T-cell (primary cell): Measurements from ENCODE around the gene CARF. TPM values are rescaled to one million over a fixed set of nuclear protein-coding genes. Genes with fewer than 3 reads are reported as not detected.

Experiments used
- ATAC-seq, 4 experiments: fragments of 200-7000 bp in 3 of 4; fragments of 150-1000 bp in 1 of 4; cut with Tn5 transposase; replicated peaks in 1 of 4; 1 replicate in 3 of 4; 2 replicates in 1 of 4; pipeline ENCODE4 v1.10.0; 2021; ENCODE audit warnings: moderate library complexity in 3 of 4, mild to moderate bottlenecking in 2 of 4, moderate number of reproducible peaks in 1 of 4
- CTCF ChIA-PET, 2 donors: fragments of 300-600 bp; sonication (Branson Sonifier 250); formaldehyde crosslinking; loops; one replicate each; lab custom pipeline; 2022; ENCODE audit warnings: antibody characterized with exemption in 2 of 2; lab: Charles Lee
- POLR2A ChIA-PET, 2 donors: fragments of 300-600 bp; sonication (Branson Sonifier 250); formaldehyde crosslinking; loops; one replicate each; lab custom pipeline; 2022; ENCODE audit warnings: antibody characterized with exemption in 2 of 2; lab: Charles Lee
- DNase-seq, 35 experiments: peaks; one replicate each; pipeline versions ENCODE4 v3.0.0 to v3.0.0-alpha.2; 2013 to 2023
- H3K27ac ChIP-seq: one replicate; pipeline ENCODE4 v1.5.1; 2013; ENCODE audit warnings: low read length
- H3K27me3 ChIP-seq, 2 experiments: replicated peaks in 1 of 2; 1 replicate in 1 of 2; 2 replicates in 1 of 2; pipeline versions ENCODE4 v1.6.1 to v1.7.0; 2013; ENCODE audit warnings: low read length in 1 of 2, mixed read lengths in 1 of 2; ENCODE audit not compliant: control insufficient read depth in 2 of 2, insufficient read depth in 2 of 2; ENCODE audit errors: extremely low read depth in 1 of 2
- H3K36me3 ChIP-seq, 2 donors: 1 replicate in 1 of 2; 2 replicates in 1 of 2; pipeline versions ENCODE4 v1.6.1 to v1.7.0; 2013; ENCODE audit warnings: low read length in 1 of 2; ENCODE audit not compliant: control insufficient read depth in 2 of 2, insufficient read depth in 1 of 2; ENCODE audit errors: extremely low read depth in 1 of 2
- H3K4me1 ChIP-seq, 2 experiments: 1 replicate in 1 of 2; 2 replicates in 1 of 2; pipeline versions ENCODE4 v1.6.1 to v1.7.0; 2013; ENCODE audit warnings: low read length in 2 of 2, mixed read lengths in 1 of 2; ENCODE audit not compliant: insufficient read depth in 2 of 2, control insufficient read depth in 1 of 2; ENCODE audit errors: extremely low read depth in 1 of 2
- H3K4me3 ChIP-seq, 2 donors: 1 replicate in 1 of 2; 2 replicates in 1 of 2; pipeline versions ENCODE4 v1.5.1 to v1.7.0; 2013; ENCODE audit warnings: mild to moderate bottlenecking in 2 of 2, low read length in 1 of 2, moderate library complexity in 1 of 2; ENCODE audit not compliant: control insufficient read depth in 1 of 2; ENCODE audit errors: extremely low read depth in 1 of 2
- H3K9me3 ChIP-seq: 2 replicates; pipeline ENCODE4 v1.7.0; 2013
- H3K27ac Mint-ChIP-seq, 2 donors: one replicate each; pipeline ENCODE4 v1.8.0; 2020 to 2021; ENCODE audit warnings: mild to moderate bottlenecking in 2 of 2, mixed read lengths in 2 of 2
- H3K27me3 Mint-ChIP-seq, 2 donors: one replicate each; pipeline ENCODE4 v1.8.0; 2021 to 2022; ENCODE audit warnings: mixed read lengths in 2 of 2
- H3K36me3 Mint-ChIP-seq: one replicate; pipeline ENCODE4 v1.8.0; 2021; ENCODE audit warnings: mixed read lengths
- H3K4me1 Mint-ChIP-seq, 3 donors: one replicate each; pipeline ENCODE4 v1.8.0; 2020 to 2022; ENCODE audit warnings: mixed read lengths in 3 of 3, mild to moderate bottlenecking in 1 of 3
- H3K4me3 Mint-ChIP-seq, 3 donors: one replicate each; pipeline ENCODE4 v1.8.0; 2020 to 2022; ENCODE audit warnings: mild to moderate bottlenecking in 3 of 3, mixed read lengths in 3 of 3, moderate library complexity in 3 of 3
- H3K9me3 Mint-ChIP-seq, 3 donors: one replicate each; pipeline ENCODE4 v1.8.0; 2020 to 2022; ENCODE audit warnings: mixed read lengths in 3 of 3
- WGBS: methylation state at CpG from one replicate; pipeline ENCODE4 v1.1.5; 2013; ENCODE audit warnings: missing lambda C conversion rate; ENCODE audit not compliant: insufficient coverage; 5-methylcytosine and 5-hydroxymethylcytosine counted together
- total RNA-seq, 35 experiments: library from RNA in 6 of 35; stranded (reverse) in 6 of 35; fragments of 120-200 nt in 1 of 35; gene quantifications; one replicate each; pipeline versions ENCODE4 v1.2.1 to v1.2.4 and lab custom pipeline; 2013 to 2026

The CARF gene
- total RNA-seq, 5 donors from 2014 or later (not counting 1 experiment from before 2014, with no cell fraction given) = 13.3 to 20.9 (median 17.0) TPM

- DNase-seq (no peak), ATAC-seq (no peak)
- Mint-ChIP-seq H3K27me3 (no peaks in the 10 kb centered on the region), H3K27ac (no peak overlapping the region), H3K36me3 (no peaks in the 10 kb centered on the region), H3K4me1 (peaks cover 21 to 22% (median 22%) of the 10 kb centered on the region in 3 donors), H3K4me3 (no peak overlapping the region), H3K9me3 (no peaks in the 10 kb centered on the region)
- no peak overlapping the region for H3K27ac ChIP-seq
- no peaks in the 10 kb centered on the region for H3K9me3 ChIP-seq
- H3K36me3 ChIP-seq = no peaks in the 10 kb centered on the region
- no peak overlapping the region for H3K4me3 ChIP-seq
- WGBS = 80% methylated on average over 1 of the region's 4 CpGs
- ChIA-PET CTCF (interaction anchor here in 1 of 2 donors (0.6 kb wide), 1 partner anchor 448 kb away, joined by 5 read pairs; no protein-coding TSS in a partner anchor), POLR2A (interaction anchor here (0.6 to 0.8 kb wide), 2 partner anchors 37 to 708 kb away, joined by 3 to 6 read pairs; no protein-coding TSS in a partner anchor)
- H3K4me1 ChIP-seq = no peaks in the 10 kb centered on the region
- no peaks in the 10 kb centered on the region for H3K27me3 ChIP-seq
Observed at GRCh38 chr2:203021991-203022390, 109.9 kb downstream of the CARF start.

- H3K4me1 ChIP-seq = no peaks in the 10 kb centered on the region
- H3K9me3 ChIP-seq = no peaks in the 10 kb centered on the region
- DNase-seq (no peak), ATAC-seq (no peak)
- no peaks in the 10 kb centered on the region for H3K27me3 ChIP-seq
- H3K27ac ChIP-seq = no peak overlapping the region
- no CpG with 5 or more reads among the region's 1 CpG for WGBS
- Mint-ChIP-seq H3K36me3 (no peaks in the 10 kb centered on the region), H3K4me3 (no peak overlapping the region), H3K27ac (no peak overlapping the region), H3K4me1 (peaks cover 16 to 20% (median 19%) of the 10 kb centered on the region in 3 donors), H3K9me3 (no peaks in the 10 kb centered on the region), H3K27me3 (no peaks in the 10 kb centered on the region)
- ChIA-PET CTCF (interaction anchor here (0.5 to 0.6 kb wide), 2 partner anchors 148 to 449 kb away, joined by 5 read pairs; no protein-coding TSS in a partner anchor), POLR2A (no interaction called here)
- no peaks in the 10 kb centered on the region for H3K36me3 ChIP-seq
- no peak overlapping the region for H3K4me3 ChIP-seq
Observed at GRCh38 chr2:203022751-203023150, 110.7 kb downstream of the CARF start.

- POLR2A ChIA-PET = no interaction called here
- no peaks in the 10 kb centered on the region for H3K27me3 ChIP-seq
- no peak for ATAC-seq
- DNase-seq = no peak
- no peaks in the 10 kb centered on the region for H3K36me3 ChIP-seq
- H3K4me1 ChIP-seq = no peaks in the 10 kb centered on the region
- no peak overlapping the region for H3K4me3 ChIP-seq
- H3K27ac ChIP-seq = no peak overlapping the region
- Mint-ChIP-seq H3K4me3 (no peak overlapping the region), H3K9me3 (no peaks in the 10 kb centered on the region), H3K4me1 (peaks cover 0 to 3% (median 0%) of the 10 kb centered on the region in 3 donors), H3K27me3 (no peaks in the 10 kb centered on the region), H3K27ac (no peak overlapping the region), H3K36me3 (no peaks in the 10 kb centered on the region)
- no peaks in the 10 kb centered on the region for H3K9me3 ChIP-seq
- CTCF ChIA-PET = no interaction called here
Observed at GRCh38 chr2:203025592-203025991, 113.5 kb downstream of the CARF start.

- Mint-ChIP-seq H3K36me3 (peaks cover 10% of the 10 kb centered on the region), H3K27ac (no peak overlapping the region), H3K4me1 (peaks cover 0 to 7% (median 5%) of the 10 kb centered on the region in 3 donors), H3K9me3 (peaks cover 0 to 2% (median 0%) of the 10 kb centered on the region in 3 donors), H3K4me3 (no peak overlapping the region), H3K27me3 (no peaks in the 10 kb centered on the region)
- Histone ChIP-seq H3K36me3 (peaks cover 0 to 2% of the 10 kb centered on the region in 2 donors), H3K4me3 (no peak overlapping the region), H3K4me1 (no peaks in the 10 kb centered on the region), H3K27me3 (no peaks in the 10 kb centered on the region), H3K27ac (no peak overlapping the region), H3K9me3 (no peaks in the 10 kb centered on the region)
- ATAC-seq (no peak), DNase-seq (no peak)
- POLR2A ChIA-PET = no interaction called here
- WGBS = 100% methylated on average over 1 of the region's 2 CpGs
- CTCF ChIA-PET = no interaction called here
Observed at GRCh38 chr2:203030545-203030944, 118.5 kb downstream of the CARF start.

- Histone ChIP-seq H3K4me1 (no peaks in the 10 kb centered on the region), H3K9me3 (no peaks in the 10 kb centered on the region), H3K36me3 (peaks cover 0 to 2% of the 10 kb centered on the region in 2 donors), H3K27me3 (no peaks in the 10 kb centered on the region), H3K4me3 (no peak overlapping the region), H3K27ac (no peak overlapping the region)
- peaks cover 0 to 7% (median 2%) of the 10 kb centered on the region in 3 donors for H3K4me1 Mint-ChIP-seq
- H3K4me3 Mint-ChIP-seq = no peak overlapping the region
- H3K27me3 Mint-ChIP-seq = no peaks in the 10 kb centered on the region
- peaks cover 0 to 2% (median 0%) of the 10 kb centered on the region in 3 donors for H3K9me3 Mint-ChIP-seq
- peaks cover 10% of the 10 kb centered on the region for H3K36me3 Mint-ChIP-seq
- ChIA-PET CTCF (no interaction called here), POLR2A (interaction anchor here in 1 of 2 donors (0.7 kb wide), 1 partner anchor 745 kb away, joined by 3 read pairs; no protein-coding TSS in a partner anchor)
- no peak for ATAC-seq
- WGBS = no CpG with 5 or more reads among the region's 5 CpGs
- H3K27ac Mint-ChIP-seq = no peak overlapping the region
- no peak for DNase-seq
Observed at GRCh38 chr2:203030991-203031390, 118.9 kb downstream of the CARF start.

GRCh38 chr2:203033395-203033794 lies 121.3 kb downstream of the CARF start:
- DNase-seq (no peak), ATAC-seq (no peak)
- Histone ChIP-seq H3K27ac (no peak overlapping the region), H3K4me3 (no peak overlapping the region), H3K27me3 (no peaks in the 10 kb centered on the region), H3K4me1 (no peaks in the 10 kb centered on the region), H3K9me3 (no peaks in the 10 kb centered on the region), H3K36me3 (peaks cover 0 to 2% of the 10 kb centered on the region in 2 donors)
- no peaks in the 10 kb centered on the region for H3K27me3 Mint-ChIP-seq
- ChIA-PET POLR2A (no interaction called here), CTCF (no interaction called here)
- H3K36me3 Mint-ChIP-seq = peaks cover 12% of the 10 kb centered on the region
- peaks cover 0 to 8% (median 2%) of the 10 kb centered on the region in 3 donors for H3K4me1 Mint-ChIP-seq
- H3K27ac Mint-ChIP-seq = no peak overlapping the region
- no peak overlapping the region for H3K4me3 Mint-ChIP-seq
- H3K9me3 Mint-ChIP-seq = peaks cover 0 to 2% (median 0%) of the 10 kb centered on the region in 3 donors
